Ascending aorta (tissue), 2 donors: Measurements from ENCODE around the gene BPTF. TPM values are rescaled to one million over a fixed set of nuclear protein-coding genes. Genes with fewer than 3 reads are reported as not detected.
A peak's percentile ranks its signal among the peaks of the same experiment; 100 is the strongest.
"Not testable (repeated sequence)": the region's sequence is repeated elsewhere in the genome, so short reads cannot be mapped to it uniquely, and the experiment has no call there.

Source experiments
- DNase-seq, 2 donors: peaks; one replicate each; pipeline ENCODE4 v3.0.0-alpha.2; 2019; ENCODE audit warnings: low spot score in 2 of 2
- H3K27ac ChIP-seq, 2 donors: fragments of 200-600 bp; sonication (generic); one replicate each; pipeline ENCODE4 v1.5.1; 2016 to 2017; ENCODE audit warnings: mild to moderate bottlenecking in 1 of 2
- H3K27me3 ChIP-seq: fragments of 200-600 bp; sonication (generic); one replicate; pipeline ENCODE4 v1.5.1; 2017
- H3K36me3 ChIP-seq, 2 donors: fragments of 200-600 bp; sonication (generic); one replicate each; pipeline ENCODE4 v1.5.1; 2016
- H3K4me1 ChIP-seq, 2 donors: fragments of 200-600 bp; sonication (generic); one replicate each; pipeline ENCODE4 v1.5.1; 2016 to 2017; ENCODE audit warnings: mild to moderate bottlenecking in 1 of 2
- H3K4me3 ChIP-seq, 2 donors: fragments of 200-600 bp; sonication (generic); one replicate each; pipeline ENCODE4 v1.5.1; 2016 to 2017; ENCODE audit warnings: mild to moderate bottlenecking in 1 of 2
- H3K9me3 ChIP-seq, 2 donors: fragments of 200-600 bp; sonication (generic); one replicate each; pipeline ENCODE4 v1.5.1; 2016
- intact Hi-C: fragments of 100-400 bp; cut with DNase I; formaldehyde crosslinking; loops from one replicate; pipeline ENCODE4 v1.15.1; 2023
- total RNA-seq: library from RNA; depleted of rRNA; stranded (reverse); fragments of >200 nt; gene quantifications from one replicate; pipeline ENCODE4 v1.1.0, GENCODE V29; 2016
- TF ChIP-seq, protein P1 (sequence below), 3 experiments: fragments of 200-600 bp in 2 of 3; fragments of 450-650 bp in 1 of 3; sonication (generic) in 2 of 3; IDR thresholded peaks; one replicate each; pipeline ENCODE4 v1.5.1; 2016 to 2019; ENCODE audit warnings: antibody characterized with exemption in 3 of 3, mild to moderate bottlenecking in 1 of 3, moderate library complexity in 1 of 3

BPTF gene
- total RNA-seq, 1 donor from 2014 or later = 67.4 TPM

GRCh38 chr17:67993153-67993997, 168.1 kb downstream of the BPTF start:
- Histone ChIP-seq H3K9me3 (no peaks in the 10 kb centered on the region), H3K36me3 (no peaks in the 10 kb centered on the region), H3K27ac (peak overlapping the region; percentile 91 to 97), H3K4me1 (peaks cover 4 to 9% of the 10 kb centered on the region in 2 donors), H3K27me3 (no peaks in the 10 kb centered on the region), H3K4me3 (peak overlapping the region; percentile 73 to 91)
- peak in 1 of 2 donors; percentile 87 for DNase-seq
- TF ChIP-seq, protein P1, sequence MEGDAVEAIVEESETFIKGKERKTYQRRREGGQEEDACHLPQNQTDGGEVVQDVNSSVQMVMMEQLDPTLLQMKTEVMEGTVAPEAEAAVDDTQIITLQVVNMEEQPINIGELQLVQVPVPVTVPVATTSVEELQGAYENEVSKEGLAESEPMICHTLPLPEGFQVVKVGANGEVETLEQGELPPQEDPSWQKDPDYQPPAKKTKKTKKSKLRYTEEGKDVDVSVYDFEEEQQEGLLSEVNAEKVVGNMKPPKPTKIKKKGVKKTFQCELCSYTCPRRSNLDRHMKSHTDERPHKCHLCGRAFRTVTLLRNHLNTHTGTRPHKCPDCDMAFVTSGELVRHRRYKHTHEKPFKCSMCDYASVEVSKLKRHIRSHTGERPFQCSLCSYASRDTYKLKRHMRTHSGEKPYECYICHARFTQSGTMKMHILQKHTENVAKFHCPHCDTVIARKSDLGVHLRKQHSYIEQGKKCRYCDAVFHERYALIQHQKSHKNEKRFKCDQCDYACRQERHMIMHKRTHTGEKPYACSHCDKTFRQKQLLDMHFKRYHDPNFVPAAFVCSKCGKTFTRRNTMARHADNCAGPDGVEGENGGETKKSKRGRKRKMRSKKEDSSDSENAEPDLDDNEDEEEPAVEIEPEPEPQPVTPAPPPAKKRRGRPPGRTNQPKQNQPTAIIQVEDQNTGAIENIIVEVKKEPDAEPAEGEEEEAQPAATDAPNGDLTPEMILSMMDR (IDR thresholded peaks at IDR 0.05) = peak in 1 of 3 experiments; percentile 15
- intact Hi-C loops = loop anchor here (1.0 to 2.0 kb wide), 3 partner anchors 27 to 1333 kb away; partner anchors contain the start of gene ABCA5

DNA sequence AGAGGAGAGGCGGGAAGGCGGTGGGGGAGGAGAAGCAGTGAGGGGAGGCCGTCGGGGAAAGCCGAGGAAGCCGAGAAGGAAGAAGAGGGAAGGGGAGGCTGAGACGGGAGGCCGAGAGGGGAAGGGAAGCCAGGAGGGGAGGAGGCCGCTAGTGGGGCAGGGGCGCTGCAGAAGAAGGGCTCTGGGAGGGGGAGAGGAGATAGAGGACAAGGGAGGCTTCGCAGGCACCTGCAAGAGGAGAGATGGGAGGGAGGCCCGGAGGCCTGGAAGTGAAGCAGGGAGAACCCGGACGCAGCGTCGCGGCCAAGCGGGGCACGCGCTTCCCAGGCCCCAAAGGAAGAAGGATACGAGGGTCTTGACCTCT, 168.7 kb downstream of the BPTF start:
- no peaks in the 10 kb centered on the region for H3K27me3 ChIP-seq
- no peak for DNase-seq
- no peaks in the 10 kb centered on the region for H3K9me3 ChIP-seq
- H3K4me3 ChIP-seq = peak overlapping the region; percentile 73 to 91
- H3K4me1 ChIP-seq = peaks cover 4 to 9% of the 10 kb centered on the region in 2 donors
- TF ChIP-seq, protein P1 (IDR thresholded peaks at IDR 0.05) = no peak
- H3K27ac ChIP-seq = peak overlapping the region; percentile 91 to 97
- H3K36me3 ChIP-seq = no peaks in the 10 kb centered on the region
- intact Hi-C loops = loop anchor here (1.0 to 2.0 kb wide), 3 partner anchors 26 to 1333 kb away; partner anchors contain the start of gene ABCA5

DNA sequence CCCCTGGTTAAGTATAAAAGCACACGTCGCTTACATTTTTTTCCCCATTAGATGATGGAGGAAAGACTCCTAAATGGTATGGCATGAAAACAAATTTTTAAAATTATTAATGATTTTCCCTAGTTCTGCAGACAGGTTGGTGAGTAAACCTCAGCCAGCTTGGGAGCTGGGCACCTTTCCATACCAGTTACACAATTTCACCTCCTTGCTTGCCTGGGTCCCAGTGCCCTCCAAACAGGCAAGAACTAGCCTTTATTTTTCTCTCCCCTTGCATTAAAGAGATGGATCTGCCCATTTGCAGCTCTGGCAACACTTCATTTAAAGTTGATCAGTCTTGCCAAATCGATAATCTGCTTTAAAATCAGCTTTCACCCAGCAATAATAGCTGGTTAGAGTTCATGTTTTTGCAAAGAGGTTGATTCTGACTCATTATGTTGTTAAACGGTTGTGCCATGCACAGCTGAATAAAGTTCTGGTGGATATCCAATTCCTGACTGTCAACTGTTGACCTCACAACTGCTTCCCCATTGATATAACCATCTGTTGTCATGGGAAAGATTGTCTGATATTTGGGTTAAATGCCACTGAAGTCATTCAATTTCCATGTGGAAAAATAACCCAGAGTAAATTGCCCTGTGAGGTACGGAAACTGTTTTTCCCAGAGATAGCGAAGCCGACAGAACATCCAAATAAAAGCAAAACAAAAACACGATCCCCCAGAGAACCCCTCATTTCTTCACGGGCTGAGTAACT, 169.7 kb downstream of the BPTF start:
- intact Hi-C loops = loop anchor here (1.0 kb wide), 1 partner anchor 40 kb away; the partner anchor contains the start of gene KPNA2
- TF ChIP-seq, protein P1 (IDR thresholded peaks at IDR 0.05) = no peak
- Histone ChIP-seq H3K4me1 (peaks cover 4 to 9% of the 10 kb centered on the region in 2 donors), H3K9me3 (no peaks in the 10 kb centered on the region), H3K36me3 (no peaks in the 10 kb centered on the region), H3K27me3 (no peaks in the 10 kb centered on the region), H3K4me3 (peak overlapping the region; percentile 64 to 91), H3K27ac (peak overlapping the region in 1 of 2 donors; percentile 42)
- DNase-seq = peak in 1 of 2 donors; percentile 65

- TF ChIP-seq, protein P1 (IDR thresholded peaks at IDR 0.05) = no peak
- no peaks in the 10 kb centered on the region for H3K27me3 ChIP-seq
- intact Hi-C loops = loop anchor here (1.0 kb wide), 1 partner anchor 40 kb away; the partner anchor contains the start of gene KPNA2
- peaks cover 4 to 9% of the 10 kb centered on the region in 2 donors for H3K4me1 ChIP-seq
- H3K36me3 ChIP-seq = no peaks in the 10 kb centered on the region
- peak overlapping the region; percentile 1 to 42 for H3K27ac ChIP-seq
- DNase-seq = peak in 1 of 2 donors; percentile 65
- H3K4me3 ChIP-seq = peak overlapping the region; percentile 64 to 91
- no peaks in the 10 kb centered on the region for H3K9me3 ChIP-seq
These were observed 170.4 kb downstream of the BPTF start for GRCh38 chr17:67995570-67996263.

DNA sequence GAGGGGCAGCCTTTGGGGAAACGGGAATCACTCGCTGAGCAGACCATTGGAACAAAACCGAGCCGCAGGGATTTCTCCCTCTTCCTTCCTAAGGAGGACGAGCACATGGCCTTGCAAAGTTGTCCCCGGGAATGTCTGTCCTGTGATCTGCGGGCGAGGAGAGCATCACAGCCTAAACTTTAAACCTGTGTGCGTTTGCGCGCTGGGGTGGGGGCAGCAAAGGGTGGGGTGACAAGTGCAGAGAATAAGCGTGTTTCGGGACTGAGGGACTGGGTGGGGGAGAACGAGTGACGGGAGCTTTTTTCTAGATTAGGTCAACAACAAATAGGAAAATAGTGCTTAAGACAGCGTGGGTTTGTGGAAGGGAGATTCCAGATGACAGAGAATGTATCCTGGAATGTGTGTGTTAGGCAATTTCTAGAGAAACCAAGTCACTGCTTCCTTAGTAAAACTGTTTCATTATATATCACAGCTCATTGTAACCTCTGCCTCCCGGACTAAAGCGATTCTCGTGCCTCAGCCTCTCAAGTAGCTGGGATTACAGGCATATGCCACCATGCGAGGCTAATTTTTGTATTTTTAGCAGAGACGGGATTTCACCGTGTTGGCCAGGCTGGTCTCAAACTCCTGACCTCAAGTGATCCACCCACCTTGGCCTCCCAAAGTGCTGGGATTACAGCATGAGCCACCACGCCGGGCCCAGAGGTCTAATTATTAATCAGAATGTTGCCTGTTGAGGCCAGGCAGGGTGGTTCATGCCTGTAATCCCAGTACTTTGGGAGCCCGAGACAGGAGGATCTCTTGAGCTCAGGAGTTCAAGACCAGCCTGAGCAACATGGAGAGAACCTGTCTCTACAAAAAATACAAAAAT, 171.2 kb downstream of the BPTF start, which contains the start of gene C17orf58:
C17orf58 (minus strand) TSS at position 169 of the 871 bp plus-strand sequence. CDS start 271 bp downstream, outside the sequence.
- peak in 1 of 2 donors; percentile 57 for DNase-seq
- Histone ChIP-seq H3K27ac (peak within 1 kb of the TSS; percentile 1 to 42), H3K4me3 (peak within 1 kb of the TSS; percentile 64 to 91)
- intact Hi-C loops, H3K9me3 ChIP-seq, H3K36me3 ChIP-seq, H3K27me3 ChIP-seq, H3K4me1 ChIP-seq: not testable (repeated sequence)
